Parathyroid adenoma (tissue), 2 donors: Measurements from ENCODE around the gene SORBS1.

Source experiments
- H2AFZ ChIP-seq: fragments of 300-600 bp; sonication (generic); one replicate; pipeline ENCODE4 v1.7.0; 2017; ENCODE audit warnings: antibody characterized with exemption, mild to moderate bottlenecking
- H3K27ac ChIP-seq: fragments of 300-600 bp; sonication (generic); one replicate; pipeline ENCODE4 v1.7.0; 2017
- H3K27me3 ChIP-seq: fragments of 300-600 bp; sonication (generic); one replicate; pipeline ENCODE4 v1.7.0; 2017; ENCODE audit warnings: low read length; ENCODE audit not compliant: control insufficient read depth, insufficient read depth
- H3K36me3 ChIP-seq: fragments of 300-600 bp; sonication (generic); one replicate; pipeline ENCODE4 v1.7.0; 2017; ENCODE audit warnings: low read length; ENCODE audit not compliant: control insufficient read depth, insufficient read depth
- H3K4me1 ChIP-seq: fragments of 300-600 bp; sonication (generic); one replicate; pipeline ENCODE4 v1.7.0; 2017; ENCODE audit warnings: control low read depth
- H3K4me2 ChIP-seq: fragments of 300-600 bp; sonication (generic); one replicate; pipeline ENCODE4 v1.7.0; 2017; ENCODE audit warnings: low read length
- H3K4me3 ChIP-seq: fragments of 300-600 bp; sonication (generic); one replicate; pipeline ENCODE4 v1.7.0; 2017; ENCODE audit warnings: low read depth, low read length
- H3K79me2 ChIP-seq: fragments of 300-600 bp; sonication (generic); one replicate; pipeline ENCODE4 v1.7.0; 2017; ENCODE audit warnings: control low read depth
- H3K9ac ChIP-seq: fragments of 300-600 bp; sonication (generic); one replicate; pipeline ENCODE4 v1.7.0; 2017; ENCODE audit warnings: mild to moderate bottlenecking
- H3K9me3 ChIP-seq: fragments of 300-600 bp; sonication (generic); one replicate; pipeline ENCODE4 v1.7.0; 2017; ENCODE audit warnings: low read length; ENCODE audit not compliant: control insufficient read depth
- CTCF ChIP-seq: fragments of 300-600 bp; sonication (generic); IDR thresholded peaks from one replicate; pipeline ENCODE4 v1.7.0; 2017; ENCODE audit warnings: antibody characterized with exemption, mild to moderate bottlenecking
- donor health status: primary hyperparathyroidism.

Gene SORBS1

GRCh38 chr10:95518455-95519452, 42.4 kb downstream of the SORBS1 start:
- Histone ChIP-seq H3K4me3 (no peak overlapping the region), H2AFZ (no peak overlapping the region), H3K4me1 (peaks cover 3% of the 10 kb centered on the region)

GRCh38 chr10:95517536-95518454, 43.4 kb downstream of the SORBS1 start:
- Histone ChIP-seq H3K9ac (no peak overlapping the region), H2AFZ (no peak overlapping the region), H3K36me3 (no peaks in the 10 kb centered on the region), H3K27ac (no peak overlapping the region), H3K27me3 (no peaks in the 10 kb centered on the region), H3K9me3 (no peaks in the 10 kb centered on the region), H3K79me2 (peaks cover 5% of the 10 kb centered on the region), H3K4me2 (no peak overlapping the region), H3K4me1 (peaks cover 7% of the 10 kb centered on the region), H3K4me3 (no peak overlapping the region)
- TF ChIP-seq CTCF: no peak

More at GRCh38 chr10:95518455-95519452, 42.4 kb downstream of the SORBS1 start:
- no peak overlapping the region for H3K27ac ChIP-seq
- no peaks in the 10 kb centered on the region for H3K36me3 ChIP-seq
- H3K9me3 ChIP-seq: no peaks in the 10 kb centered on the region
- H3K9ac ChIP-seq: no peak overlapping the region
- H3K79me2 ChIP-seq: peaks cover 5% of the 10 kb centered on the region
- no peaks in the 10 kb centered on the region for H3K27me3 ChIP-seq
- H3K4me2 ChIP-seq: no peak overlapping the region
- TF ChIP-seq CTCF: no peak

- peaks cover 7% of the 10 kb centered on the region for H3K4me1 ChIP-seq
- no peak overlapping the region for H2AFZ ChIP-seq
- H3K36me3 ChIP-seq: no peaks in the 10 kb centered on the region
- no peak overlapping the region for H3K9ac ChIP-seq
- no peaks in the 10 kb centered on the region for H3K27me3 ChIP-seq
- peaks cover 5% of the 10 kb centered on the region for H3K79me2 ChIP-seq
- no peaks in the 10 kb centered on the region for H3K9me3 ChIP-seq
- no peak overlapping the region for H3K27ac ChIP-seq
- no peak overlapping the region for H3K4me2 ChIP-seq
- no peak overlapping the region for H3K4me3 ChIP-seq
- TF ChIP-seq CTCF: no peak
Measured at GRCh38 chr10:95516774-95517373, 44.3 kb downstream of the SORBS1 start.

GRCh38 chr10:95513941-95514392, 47.2 kb downstream of the SORBS1 start:
- H3K4me1 ChIP-seq: peaks cover 7% of the 10 kb centered on the region

More at GRCh38 chr10:95513941-95514392, 47.2 kb downstream of the SORBS1 start:
- Histone ChIP-seq H3K27ac (no peak overlapping the region), H3K9me3 (no peaks in the 10 kb centered on the region), H3K79me2 (peaks cover 5% of the 10 kb centered on the region), H2AFZ (no peak overlapping the region), H3K4me3 (no peak overlapping the region), H3K4me2 (no peak overlapping the region), H3K9ac (no peak overlapping the region), H3K36me3 (no peaks in the 10 kb centered on the region), H3K27me3 (no peaks in the 10 kb centered on the region)
- no peak for TF ChIP-seq CTCF
